H9 (cell line): ENCODE data around the gene CLIC6. TPM values are rescaled to one million over a fixed set of nuclear protein-coding genes. Genes with fewer than 3 reads are reported as not detected.
"Not testable (repeated sequence)": the region's sequence is repeated elsewhere in the genome, so short reads cannot be mapped to it uniquely, and the experiment has no call there.

ENCODE experiments used
- DNase-seq: peaks from one replicate; pipeline ENCODE4 v3.0.0-alpha.2; 2017
- H2AFZ ChIP-seq: one replicate; pipeline ENCODE4 v1.6.1; 2013; ENCODE audit warnings: mild to moderate bottlenecking, low read length, control low read depth, moderate library complexity
- H2AK5ac ChIP-seq: 2 replicates; pipeline ENCODE4 v1.6.1; 2013; ENCODE audit warnings: low read length, control low read depth, mixed read lengths; ENCODE audit not compliant: insufficient read length
- H2BK120ac ChIP-seq: one replicate; pipeline ENCODE4 v1.6.1; 2013; ENCODE audit warnings: low read depth, mild to moderate bottlenecking, low read length, control low read depth, inconsistent platforms; ENCODE audit not compliant: poor library complexity, severe bottlenecking
- H2BK12ac ChIP-seq: 2 replicates; pipeline ENCODE4 v1.6.1; 2013; ENCODE audit warnings: low read length, control low read depth, mixed read lengths, low read depth; ENCODE audit not compliant: insufficient read length
- H2BK15ac ChIP-seq: 2 replicates; pipeline ENCODE4 v1.6.1; 2013; ENCODE audit warnings: low read depth, low read length, control low read depth
- H2BK20ac ChIP-seq: one replicate; pipeline ENCODE4 v1.6.1; 2013; ENCODE audit warnings: low read depth, mild to moderate bottlenecking, low read length, control low read depth, inconsistent platforms; ENCODE audit not compliant: poor library complexity, severe bottlenecking
- H2BK5ac ChIP-seq: 2 replicates; pipeline ENCODE4 v1.6.1; 2013; ENCODE audit warnings: low read length, control low read depth, mixed read lengths; ENCODE audit not compliant: insufficient read length
- H3K14ac ChIP-seq: 2 replicates; pipeline ENCODE4 v1.6.1; 2013; ENCODE audit warnings: low read length, control low read depth; ENCODE audit not compliant: insufficient read depth
- H3K18ac ChIP-seq: 2 replicates; pipeline ENCODE4 v1.6.1; 2013; ENCODE audit warnings: low read depth, mild to moderate bottlenecking, mixed read lengths, low read length, control low read depth; ENCODE audit not compliant: insufficient read length
- H3K23ac ChIP-seq: 2 replicates; pipeline ENCODE4 v1.6.1; 2013; ENCODE audit warnings: low read length, control low read depth, mixed read lengths, low read depth; ENCODE audit not compliant: insufficient read length
- H3K23me2 ChIP-seq: 2 replicates; pipeline ENCODE4 v1.6.1; 2013; ENCODE audit warnings: low read depth, mild to moderate bottlenecking, mixed read lengths, low read length, control low read depth; ENCODE audit not compliant: insufficient read length, poor library complexity, severe bottlenecking
- H3K27ac ChIP-seq: 2 replicates; pipeline ENCODE4 v1.5.1; 2013; ENCODE audit warnings: low read length, control low read depth, mixed read lengths, low read depth; ENCODE audit not compliant: insufficient read length
- H3K27me3 ChIP-seq: 2 replicates; pipeline ENCODE4 v1.6.1; 2013; ENCODE audit warnings: low read length, control low read depth, inconsistent platforms; ENCODE audit not compliant: insufficient read depth
- H3K4ac ChIP-seq: 2 replicates; pipeline ENCODE4 v1.6.1; 2013; ENCODE audit warnings: low read depth, mild to moderate bottlenecking, control low read depth, inconsistent platforms, low read length, moderate library complexity
- H3K4me1 ChIP-seq: 2 replicates; pipeline ENCODE4 v1.6.1; 2013; ENCODE audit warnings: low read length, control low read depth, inconsistent platforms; ENCODE audit not compliant: insufficient read depth
- H3K4me2 ChIP-seq: 2 replicates; pipeline ENCODE4 v1.6.1; 2013; ENCODE audit warnings: low read length, control low read depth, mixed read lengths; ENCODE audit not compliant: insufficient read length, insufficient read depth
- H3K56ac ChIP-seq: 2 replicates; pipeline ENCODE4 v1.6.1; 2013; ENCODE audit warnings: low read depth, mild to moderate bottlenecking, mixed read lengths, low read length, control low read depth; ENCODE audit not compliant: insufficient read length
- H3K79me1 ChIP-seq: 2 replicates; pipeline ENCODE4 v1.6.1; 2013; ENCODE audit warnings: low read depth, mild to moderate bottlenecking, moderate library complexity, low read length, control low read depth, inconsistent platforms; ENCODE audit not compliant: insufficient read depth, poor library complexity, severe bottlenecking
- H3K79me2 ChIP-seq: 2 replicates; pipeline ENCODE4 v1.6.1; 2013; ENCODE audit warnings: low read length, control low read depth, inconsistent platforms; ENCODE audit not compliant: insufficient read depth
- H3K9ac ChIP-seq: 2 replicates; pipeline ENCODE4 v1.6.1; 2013; ENCODE audit warnings: low read length, control low read depth, mixed read lengths; ENCODE audit not compliant: insufficient read length; ENCODE audit errors: extremely low read depth
- H3K9me3 ChIP-seq: one replicate; pipeline ENCODE4 v1.6.1; 2013; ENCODE audit warnings: low read depth, low read length, inconsistent platforms; ENCODE audit not compliant: control insufficient read depth
- H3T11ph ChIP-seq: one replicate; pipeline ENCODE4 v1.6.1; 2013; ENCODE audit warnings: mild to moderate bottlenecking, low read length, control low read depth, inconsistent platforms
- H4K20me1 ChIP-seq: one replicate; pipeline ENCODE4 v1.6.1; 2013; ENCODE audit not compliant: control insufficient read depth, insufficient read length, insufficient read depth
- H4K5ac ChIP-seq: 2 replicates; pipeline ENCODE4 v1.6.1; 2013; ENCODE audit warnings: low read depth, mild to moderate bottlenecking, mixed read lengths, low read length, control low read depth; ENCODE audit not compliant: insufficient read length
- H4K8ac ChIP-seq: replicated peaks from 2 replicates; pipeline ENCODE4 v1.6.1; 2013; ENCODE audit warnings: low read length, control low read depth, mixed read lengths, low read depth; ENCODE audit not compliant: insufficient read length
- H4K91ac ChIP-seq: 2 replicates; pipeline ENCODE4 v1.6.1; 2013; ENCODE audit warnings: low read depth, mild to moderate bottlenecking, moderate library complexity, mixed read lengths, low read length, control low read depth; ENCODE audit not compliant: insufficient read length
- H3K27ac Mint-ChIP-seq, 3 experiments: 2 replicates in 2 of 3; 3 replicates in 1 of 3; pipeline ENCODE4 v1.8.0; 2020 to 2021; ENCODE audit warnings: mixed read lengths in 3 of 3, mild to moderate bottlenecking in 1 of 3, moderate library complexity in 1 of 3
- H3K27me3 Mint-ChIP-seq: 2 replicates; pipeline ENCODE4 v1.8.0; 2021; ENCODE audit warnings: low read depth, mild to moderate bottlenecking, moderate library complexity, mixed read lengths
- H3K36me3 Mint-ChIP-seq, 3 experiments: 2 replicates in 2 of 3; 3 replicates in 1 of 3; pipeline ENCODE4 v1.8.0; 2020 to 2021; ENCODE audit warnings: low read depth in 3 of 3, mixed read lengths in 3 of 3; ENCODE audit not compliant: insufficient read depth in 1 of 3
- H3K4me1 Mint-ChIP-seq, 2 experiments: 2 replicates each; pipeline ENCODE4 v1.8.0; 2020; ENCODE audit warnings: mixed read lengths in 2 of 2
- H3K4me3 Mint-ChIP-seq, 2 experiments: 2 replicates in 1 of 2; 3 replicates in 1 of 2; pipeline ENCODE4 v1.8.0; 2020 to 2021; ENCODE audit warnings: mild to moderate bottlenecking in 2 of 2, mixed read lengths in 2 of 2, moderate library complexity in 1 of 2
- H3K9me3 Mint-ChIP-seq, 2 experiments: 2 replicates in 1 of 2; 3 replicates in 1 of 2; pipeline ENCODE4 v1.8.0; 2020; ENCODE audit warnings: mild to moderate bottlenecking in 2 of 2, mixed read lengths in 2 of 2, moderate library complexity in 1 of 2
- WGBS: extraction: QIAGEN DNeasy Blood & Tissue Kit; methylation state at CpG from one replicate; pipeline ENCODE4 v1.1.7; 2013; ENCODE audit warnings: missing lambda C conversion rate, low lambda C conversion rate, mixed read lengths; ENCODE audit not compliant: insufficient read length; ENCODE audit errors: extremely low coverage; 5-methylcytosine and 5-hydroxymethylcytosine counted together
- total RNA-seq: library from RNA; stranded (reverse); gene quantifications from 2 replicates; pipeline ENCODE4 v1.2.1, GENCODE V29; 2021
- TF ChIP-seq, protein P1 (sequence below): fragments of 200-600 bp; sonication (generic); conservative IDR thresholded peaks from 3 replicates; pipeline ENCODE4 v1.8.0; 2021; ENCODE audit warnings: antibody characterized with exemption, mild to moderate bottlenecking

The CLIC6 gene
- total RNA-seq, 1 experiment from 2014 or later, result 1.3 TPM

- Histone ChIP-seq H3K4me2 (no peak overlapping the region), H3K18ac (no peak overlapping the region), H2BK12ac (no peak overlapping the region), H2AFZ (no peak overlapping the region), H3K56ac (no peak overlapping the region), H3K9me3 (no peaks in the 10 kb centered on the region), H3K4me1 (no peaks in the 10 kb centered on the region), H3K27me3 (no peaks in the 10 kb centered on the region), H3K9ac (no peak overlapping the region), H4K5ac (no peak overlapping the region), H4K20me1 (no peaks in the 10 kb centered on the region), H3K23me2 (no peaks in the 10 kb centered on the region), H4K8ac (no peak overlapping the region), H3K79me2 (no peaks in the 10 kb centered on the region), H2BK20ac (no peak overlapping the region), H3K4ac (no peak overlapping the region), H4K91ac (no peak overlapping the region), H2BK120ac (no peak overlapping the region), H2BK5ac (no peak overlapping the region), H2AK5ac (no peak overlapping the region), H2BK15ac (no peak overlapping the region), H3K27ac (no peak overlapping the region), H3K23ac (no peak overlapping the region), H3K79me1 (no peaks in the 10 kb centered on the region), H3K14ac (no peak overlapping the region), H3T11ph (no peak overlapping the region)
- Mint-ChIP-seq H3K27ac (no peak overlapping the region), H3K36me3 (no peaks in the 10 kb centered on the region), H3K4me1 (peaks cover 3 to 4% of the 10 kb centered on the region in 2 experiments; a peak in 2 of 4 replicates), H3K9me3 (no peaks in the 10 kb centered on the region; a peak in 1 of 5 replicates), H3K4me3 (no peak overlapping the region), H3K27me3 (peaks cover 4% of the 10 kb centered on the region)
- DNase-seq, result no peak
- TF ChIP-seq, protein P1, sequence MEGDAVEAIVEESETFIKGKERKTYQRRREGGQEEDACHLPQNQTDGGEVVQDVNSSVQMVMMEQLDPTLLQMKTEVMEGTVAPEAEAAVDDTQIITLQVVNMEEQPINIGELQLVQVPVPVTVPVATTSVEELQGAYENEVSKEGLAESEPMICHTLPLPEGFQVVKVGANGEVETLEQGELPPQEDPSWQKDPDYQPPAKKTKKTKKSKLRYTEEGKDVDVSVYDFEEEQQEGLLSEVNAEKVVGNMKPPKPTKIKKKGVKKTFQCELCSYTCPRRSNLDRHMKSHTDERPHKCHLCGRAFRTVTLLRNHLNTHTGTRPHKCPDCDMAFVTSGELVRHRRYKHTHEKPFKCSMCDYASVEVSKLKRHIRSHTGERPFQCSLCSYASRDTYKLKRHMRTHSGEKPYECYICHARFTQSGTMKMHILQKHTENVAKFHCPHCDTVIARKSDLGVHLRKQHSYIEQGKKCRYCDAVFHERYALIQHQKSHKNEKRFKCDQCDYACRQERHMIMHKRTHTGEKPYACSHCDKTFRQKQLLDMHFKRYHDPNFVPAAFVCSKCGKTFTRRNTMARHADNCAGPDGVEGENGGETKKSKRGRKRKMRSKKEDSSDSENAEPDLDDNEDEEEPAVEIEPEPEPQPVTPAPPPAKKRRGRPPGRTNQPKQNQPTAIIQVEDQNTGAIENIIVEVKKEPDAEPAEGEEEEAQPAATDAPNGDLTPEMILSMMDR, result no peak
- WGBS, result no CpG with 5 or more reads among the region's 7 CpGs
Measured at GRCh38 chr21:34715985-34716596, 47.3 kb downstream of the CLIC6 start.

- not testable (repeated sequence) for H3K9me3 Mint-ChIP-seq, H3K23ac ChIP-seq, H3K9ac ChIP-seq, H3K27me3 Mint-ChIP-seq, H3K27ac ChIP-seq, H2BK12ac ChIP-seq, H3T11ph ChIP-seq, H3K14ac ChIP-seq, H3K56ac ChIP-seq, H2AFZ ChIP-seq, H2BK15ac ChIP-seq, H3K27ac Mint-ChIP-seq, H2BK5ac ChIP-seq, H2BK20ac ChIP-seq, H4K5ac ChIP-seq, H3K23me2 ChIP-seq, H4K20me1 ChIP-seq, H3K27me3 ChIP-seq, H3K4me1 Mint-ChIP-seq, H4K8ac ChIP-seq, H3K79me2 ChIP-seq, H3K4me3 Mint-ChIP-seq, H3K4me1 ChIP-seq, H3K79me1 ChIP-seq, H3K4ac ChIP-seq, H3K36me3 Mint-ChIP-seq, H2AK5ac ChIP-seq, DNase-seq, H3K18ac ChIP-seq, H3K4me2 ChIP-seq, H2BK120ac ChIP-seq, H4K91ac ChIP-seq, H3K9me3 ChIP-seq
- no CpG with 5 or more reads among the region's 3 CpGs for WGBS
Measured at GRCh38 chr21:34718529-34718928, 49.7 kb downstream of the CLIC6 start.
